ENCODE data around the gene INAFM2.

GRCh38 chr15:40329804-40330203 is 6.3 kb downstream of the INAFM2 start:
- no peak for TF ChIP-seq CTCF (IDR thresholded peaks at IDR 0.05; ENCODE audit: low read depth, low read length, missing input control)
- TF ChIP-seq ZBTB33 (IDR thresholded peaks at IDR 0.05): no peak
- no peak for TF ChIP-seq ATF3 (IDR thresholded peaks at IDR 0.05)
- TF ChIP-seq GABPA (IDR thresholded peaks at IDR 0.05 in 1 of 2, conservative IDR thresholded peaks at IDR 0.05 in 1 of 2): no peak
- no peak for TF ChIP-seq SP1 (IDR thresholded peaks at IDR 0.05)
- TF ChIP-seq JUND (IDR thresholded peaks at IDR 0.05): no peak

Measured in liver (tissue), 3 donors.